Measurements from ENCODE around the gene WASL.

GRCh38 chr7:123647106-123647730, 101.6 kb downstream of the WASL start:
- TF ChIP-seq CTCF (IDR thresholded peaks at IDR 0.05) (no peak), POLR2A (IDR thresholded peaks at IDR 0.05) (no peak), POLR2AphosphoS5 (IDR thresholded peaks at IDR 0.05) (no peak)
